ENCODE results near the gene APLP1.

DNA sequence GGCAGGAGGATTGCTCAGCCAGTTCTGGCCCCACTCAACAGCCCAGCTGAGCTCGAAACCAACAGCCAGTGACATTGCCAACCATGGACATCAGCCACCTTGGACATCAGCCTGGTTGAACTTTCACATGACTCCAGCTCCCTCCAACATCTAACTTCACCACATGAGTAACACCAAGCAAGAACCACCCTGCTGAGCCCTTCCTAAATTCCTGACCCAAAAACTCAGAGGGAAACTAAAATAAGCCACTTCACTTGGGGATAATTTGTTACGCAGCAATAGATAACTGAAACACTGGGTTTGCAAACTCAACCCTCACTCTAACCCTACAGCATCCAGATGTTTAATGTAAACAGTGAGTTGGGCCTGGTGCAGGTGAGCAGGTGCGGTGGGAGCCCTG lies 57.1 kb downstream of the APLP1 start:
- TF ChIP-seq EZH2 (IDR thresholded peaks at IDR 0.05; ENCODE audit: insufficient read depth, poor library complexity, severe bottlenecking) (no peak), EZH2phosphoT487 (IDR thresholded peaks at IDR 0.05; ENCODE audit: insufficient read depth, low read depth) (no peak)

Measured in GM23248 (cell line).